NCI-H2227 (cell line): ENCODE measurements around the gene PLCH2.

ENCODE experiments used
- DNase-seq: peaks from one replicate; lab custom pipeline; 2025; ENCODE audit not compliant: unreplicated experiment; lab: John Stamatoyannopoulos, UW

Gene PLCH2

GRCh38 chr1:2510366-2511155 lies 34.5 kb downstream of the PLCH2 start:
- no peak for DNase-seq

GRCh38 chr1:2512862-2513421 lies 36.9 kb downstream of the PLCH2 start:
- DNase-seq = no peak

GRCh38 chr1:2513939-2514652 lies 38.0 kb downstream of the PLCH2 start:
- DNase-seq = no peak

GRCh38 chr1:2514863-2515762 lies 39.0 kb downstream of the PLCH2 start:
- DNase-seq = no peak

- DNase-seq = no peak
Observed at GRCh38 chr1:2515763-2516080, 39.6 kb downstream of the PLCH2 start.

- no peak for DNase-seq
Observed at GRCh38 chr1:2516124-2516523, 40.0 kb downstream of the PLCH2 start.

GRCh38 chr1:2516946-2517345 lies 40.9 kb downstream of the PLCH2 start:
- DNase-seq = no peak

- DNase-seq = no peak
Observed at GRCh38 chr1:2517966-2518365, 41.9 kb downstream of the PLCH2 start.

GRCh38 chr1:2518528-2518927 lies 42.4 kb downstream of the PLCH2 start:
- DNase-seq = no peak

GRCh38 chr1:2519029-2519685 lies 43.1 kb downstream of the PLCH2 start:
- DNase-seq = no peak

GRCh38 chr1:2519729-2520128 lies 43.6 kb downstream of the PLCH2 start:
- DNase-seq = no peak

- no peak for DNase-seq
Observed at GRCh38 chr1:2520206-2520605, 44.1 kb downstream of the PLCH2 start.

GRCh38 chr1:2520806-2521205 lies 44.7 kb downstream of the PLCH2 start:
- no peak for DNase-seq

GRCh38 chr1:2522230-2522629 lies 46.1 kb downstream of the PLCH2 start:
- DNase-seq = no peak

- DNase-seq = no peak
Observed at GRCh38 chr1:2523191-2523890, 47.3 kb downstream of the PLCH2 start.

GRCh38 chr1:2523891-2524609 lies 48.0 kb downstream of the PLCH2 start:
- DNase-seq = no peak

- no peak for DNase-seq
Observed at GRCh38 chr1:2525572-2525919, 49.5 kb downstream of the PLCH2 start.

GRCh38 chr1:2525920-2526823 lies 50.1 kb downstream of the PLCH2 start, which contains the start of gene PANK4:
Gene PANK4, minus strand, starts transcription at chr1:2526596. Its CDS starts 9 bp downstream, at chr1:2526587.
- DNase-seq = peak; percentile 97
